OCI-LY1 (cell line): ENCODE measurements around the gene POPDC3.

Experiments
- CTCF ChIP-seq: fragments of 200-600 bp; sonication (generic), shearing (Covaris generic); IDR thresholded peaks from 2 replicates; pipeline ENCODE4 v1.5.1; 2017; ENCODE audit warnings: mild to moderate bottlenecking, antibody characterized with exemption, low read length, moderate library complexity, mixed read lengths
- EZH2 ChIP-seq: fragments of 200-600 bp; sonication (generic), shearing (Covaris generic); IDR thresholded peaks from 2 replicates; pipeline ENCODE4 v1.8.0; 2017; ENCODE audit warnings: borderline replicate concordance, mixed run types, mild to moderate bottlenecking, antibody characterized with exemption, low read length, moderate library complexity, mixed read lengths

- TF ChIP-seq CTCF, result no peak
- TF ChIP-seq EZH2, result no peak
Observed at GRCh38 chr6:105188251-105188650, 8.4 kb upstream of the POPDC3 start.
